Hepatocyte (in vitro differentiated cells): ENCODE data around the gene SPAST.

Experiments used
- CTCF ChIP-seq: fragments of 200-600 bp; sonication (generic); IDR thresholded peaks from 2 replicates; pipeline ENCODE4 v1.5.1; 2016; ENCODE audit warnings: antibody characterized with exemption, mild to moderate bottlenecking; ENCODE audit not compliant: poor library complexity
- EZH2 ChIP-seq: fragments of 200-600 bp; sonication (generic); IDR thresholded peaks from 2 replicates; pipeline ENCODE4 v1.6.1; 2016; ENCODE audit warnings: antibody characterized with exemption, mild to moderate bottlenecking, borderline replicate concordance
- EZH2phosphoT487 ChIP-seq: fragments of 200-600 bp; sonication (generic); IDR thresholded peaks from one replicate; pipeline ENCODE4 v1.6.1; 2018; ENCODE audit warnings: antibody characterized with exemption, mild to moderate bottlenecking, low read depth, moderate library complexity; ENCODE audit not compliant: unreplicated experiment, severe bottlenecking

GRCh38 chr2:32095671-32096070 is 32.3 kb downstream of the SPAST start:
- TF ChIP-seq EZH2 (no peak), CTCF (no peak), EZH2phosphoT487 (no peak)
